ENCODE results near the gene ZFR2. TPM values are rescaled to one million over a fixed set of nuclear protein-coding genes. Genes with fewer than 3 reads are reported as not detected.

Gene ZFR2
- total and polyA plus RNA-seq, 10 of the 15 experiments (the other 5 are each of a cell fraction or from before 2014, with no cell fraction given), result 0.18 TPM; not detected in 9

GRCh38 chr19:3761382-3762129, 107.3 kb downstream of the ZFR2 start, which contains the start of gene APBA3 (continued):
- TF ChIP-seq MYC (IDR thresholded peaks at IDR 0.05; ENCODE audit: insufficient read depth, insufficient read length, insufficient replicate concordance, low read length, severe bottlenecking) (no peak), IRF4 (IDR thresholded peaks at IDR 0.05; ENCODE audit: low read depth, low read length) (no peak), POLR2A (IDR thresholded peaks at IDR 0.05; ENCODE audit: low read depth, low read length) (peak; percentile 96), MXI1 (IDR thresholded peaks at IDR 0.05; ENCODE audit: low read depth, low read length) (0 out of 2 replicates have a peak, but pooled peaks have one; percentile 41), LARP7 (IDR thresholded peaks at IDR 0.05) (peak; percentile 84), BACH1 (IDR thresholded peaks at IDR 0.05; ENCODE audit: borderline replicate concordance) (peak; percentile 49; the same call in 1 of the 2 replicates), ZNF24 (IDR thresholded peaks at IDR 0.05) (no peak; the same call in 1 of the 2 replicates), SUPT20H (IDR thresholded peaks at IDR 0.05; ENCODE audit: borderline replicate concordance, control insufficient read depth, low read depth, low read length) (no peak), STAT1 (conservative IDR thresholded peaks at IDR 0.05) (0 out of 2 replicates have a peak, but pooled peaks have one; percentile 37), CREM (IDR thresholded peaks at IDR 0.05; ENCODE audit: low read depth) (peak; percentile 54; the same call in 1 of the 2 replicates), ZSCAN29 (IDR thresholded peaks at IDR 0.05) (no peak), CBX3 (IDR thresholded peaks at IDR 0.05; ENCODE audit: borderline replicate concordance, low read depth) (no peak), RELA (IDR thresholded peaks at IDR 0.05; ENCODE audit: borderline replicate concordance, partially characterized antibody) (peak; percentile 94)
- TF ChIP-seq, protein P1, sequence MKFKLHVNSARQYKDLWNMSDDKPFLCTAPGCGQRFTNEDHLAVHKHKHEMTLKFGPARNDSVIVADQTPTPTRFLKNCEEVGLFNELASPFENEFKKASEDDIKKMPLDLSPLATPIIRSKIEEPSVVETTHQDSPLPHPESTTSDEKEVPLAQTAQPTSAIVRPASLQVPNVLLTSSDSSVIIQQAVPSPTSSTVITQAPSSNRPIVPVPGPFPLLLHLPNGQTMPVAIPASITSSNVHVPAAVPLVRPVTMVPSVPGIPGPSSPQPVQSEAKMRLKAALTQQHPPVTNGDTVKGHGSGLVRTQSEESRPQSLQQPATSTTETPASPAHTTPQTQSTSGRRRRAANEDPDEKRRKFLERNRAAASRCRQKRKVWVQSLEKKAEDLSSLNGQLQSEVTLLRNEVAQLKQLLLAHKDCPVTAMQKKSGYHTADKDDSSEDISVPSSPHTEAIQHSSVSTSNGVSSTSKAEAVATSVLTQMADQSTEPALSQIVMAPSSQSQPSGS (IDR thresholded peaks at IDR 0.05; ENCODE audit: low read length), result no peak
- TF ChIP-seq, protein P2, sequence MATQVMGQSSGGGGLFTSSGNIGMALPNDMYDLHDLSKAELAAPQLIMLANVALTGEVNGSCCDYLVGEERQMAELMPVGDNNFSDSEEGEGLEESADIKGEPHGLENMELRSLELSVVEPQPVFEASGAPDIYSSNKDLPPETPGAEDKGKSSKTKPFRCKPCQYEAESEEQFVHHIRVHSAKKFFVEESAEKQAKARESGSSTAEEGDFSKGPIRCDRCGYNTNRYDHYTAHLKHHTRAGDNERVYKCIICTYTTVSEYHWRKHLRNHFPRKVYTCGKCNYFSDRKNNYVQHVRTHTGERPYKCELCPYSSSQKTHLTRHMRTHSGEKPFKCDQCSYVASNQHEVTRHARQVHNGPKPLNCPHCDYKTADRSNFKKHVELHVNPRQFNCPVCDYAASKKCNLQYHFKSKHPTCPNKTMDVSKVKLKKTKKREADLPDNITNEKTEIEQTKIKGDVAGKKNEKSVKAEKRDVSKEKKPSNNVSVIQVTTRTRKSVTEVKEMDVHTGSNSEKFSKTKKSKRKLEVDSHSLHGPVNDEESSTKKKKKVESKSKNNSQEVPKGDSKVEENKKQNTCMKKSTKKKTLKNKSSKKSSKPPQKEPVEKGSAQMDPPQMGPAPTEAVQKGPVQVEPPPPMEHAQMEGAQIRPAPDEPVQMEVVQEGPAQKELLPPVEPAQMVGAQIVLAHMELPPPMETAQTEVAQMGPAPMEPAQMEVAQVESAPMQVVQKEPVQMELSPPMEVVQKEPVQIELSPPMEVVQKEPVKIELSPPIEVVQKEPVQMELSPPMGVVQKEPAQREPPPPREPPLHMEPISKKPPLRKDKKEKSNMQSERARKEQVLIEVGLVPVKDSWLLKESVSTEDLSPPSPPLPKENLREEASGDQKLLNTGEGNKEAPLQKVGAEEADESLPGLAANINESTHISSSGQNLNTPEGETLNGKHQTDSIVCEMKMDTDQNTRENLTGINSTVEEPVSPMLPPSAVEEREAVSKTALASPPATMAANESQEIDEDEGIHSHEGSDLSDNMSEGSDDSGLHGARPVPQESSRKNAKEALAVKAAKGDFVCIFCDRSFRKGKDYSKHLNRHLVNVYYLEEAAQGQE (IDR thresholded peaks at IDR 0.05; ENCODE audit: low read depth, low read length), result no peak
- TF ChIP-seq, protein P3, sequence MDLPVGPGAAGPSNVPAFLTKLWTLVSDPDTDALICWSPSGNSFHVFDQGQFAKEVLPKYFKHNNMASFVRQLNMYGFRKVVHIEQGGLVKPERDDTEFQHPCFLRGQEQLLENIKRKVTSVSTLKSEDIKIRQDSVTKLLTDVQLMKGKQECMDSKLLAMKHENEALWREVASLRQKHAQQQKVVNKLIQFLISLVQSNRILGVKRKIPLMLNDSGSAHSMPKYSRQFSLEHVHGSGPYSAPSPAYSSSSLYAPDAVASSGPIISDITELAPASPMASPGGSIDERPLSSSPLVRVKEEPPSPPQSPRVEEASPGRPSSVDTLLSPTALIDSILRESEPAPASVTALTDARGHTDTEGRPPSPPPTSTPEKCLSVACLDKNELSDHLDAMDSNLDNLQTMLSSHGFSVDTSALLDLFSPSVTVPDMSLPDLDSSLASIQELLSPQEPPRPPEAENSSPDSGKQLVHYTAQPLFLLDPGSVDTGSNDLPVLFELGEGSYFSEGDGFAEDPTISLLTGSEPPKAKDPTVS (IDR thresholded peaks at IDR 0.05; ENCODE audit: low read depth, low read length), result no peak
- TF ChIP-seq, protein P4, sequence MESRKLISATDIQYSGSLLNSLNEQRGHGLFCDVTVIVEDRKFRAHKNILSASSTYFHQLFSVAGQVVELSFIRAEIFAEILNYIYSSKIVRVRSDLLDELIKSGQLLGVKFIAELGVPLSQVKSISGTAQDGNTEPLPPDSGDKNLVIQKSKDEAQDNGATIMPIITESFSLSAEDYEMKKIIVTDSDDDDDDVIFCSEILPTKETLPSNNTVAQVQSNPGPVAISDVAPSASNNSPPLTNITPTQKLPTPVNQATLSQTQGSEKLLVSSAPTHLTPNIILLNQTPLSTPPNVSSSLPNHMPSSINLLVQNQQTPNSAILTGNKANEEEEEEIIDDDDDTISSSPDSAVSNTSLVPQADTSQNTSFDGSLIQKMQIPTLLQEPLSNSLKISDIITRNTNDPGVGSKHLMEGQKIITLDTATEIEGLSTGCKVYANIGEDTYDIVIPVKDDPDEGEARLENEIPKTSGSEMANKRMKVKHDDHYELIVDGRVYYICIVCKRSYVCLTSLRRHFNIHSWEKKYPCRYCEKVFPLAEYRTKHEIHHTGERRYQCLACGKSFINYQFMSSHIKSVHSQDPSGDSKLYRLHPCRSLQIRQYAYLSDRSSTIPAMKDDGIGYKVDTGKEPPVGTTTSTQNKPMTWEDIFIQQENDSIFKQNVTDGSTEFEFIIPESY (IDR thresholded peaks at IDR 0.05), result no peak
- TF ChIP-seq, protein P5, sequence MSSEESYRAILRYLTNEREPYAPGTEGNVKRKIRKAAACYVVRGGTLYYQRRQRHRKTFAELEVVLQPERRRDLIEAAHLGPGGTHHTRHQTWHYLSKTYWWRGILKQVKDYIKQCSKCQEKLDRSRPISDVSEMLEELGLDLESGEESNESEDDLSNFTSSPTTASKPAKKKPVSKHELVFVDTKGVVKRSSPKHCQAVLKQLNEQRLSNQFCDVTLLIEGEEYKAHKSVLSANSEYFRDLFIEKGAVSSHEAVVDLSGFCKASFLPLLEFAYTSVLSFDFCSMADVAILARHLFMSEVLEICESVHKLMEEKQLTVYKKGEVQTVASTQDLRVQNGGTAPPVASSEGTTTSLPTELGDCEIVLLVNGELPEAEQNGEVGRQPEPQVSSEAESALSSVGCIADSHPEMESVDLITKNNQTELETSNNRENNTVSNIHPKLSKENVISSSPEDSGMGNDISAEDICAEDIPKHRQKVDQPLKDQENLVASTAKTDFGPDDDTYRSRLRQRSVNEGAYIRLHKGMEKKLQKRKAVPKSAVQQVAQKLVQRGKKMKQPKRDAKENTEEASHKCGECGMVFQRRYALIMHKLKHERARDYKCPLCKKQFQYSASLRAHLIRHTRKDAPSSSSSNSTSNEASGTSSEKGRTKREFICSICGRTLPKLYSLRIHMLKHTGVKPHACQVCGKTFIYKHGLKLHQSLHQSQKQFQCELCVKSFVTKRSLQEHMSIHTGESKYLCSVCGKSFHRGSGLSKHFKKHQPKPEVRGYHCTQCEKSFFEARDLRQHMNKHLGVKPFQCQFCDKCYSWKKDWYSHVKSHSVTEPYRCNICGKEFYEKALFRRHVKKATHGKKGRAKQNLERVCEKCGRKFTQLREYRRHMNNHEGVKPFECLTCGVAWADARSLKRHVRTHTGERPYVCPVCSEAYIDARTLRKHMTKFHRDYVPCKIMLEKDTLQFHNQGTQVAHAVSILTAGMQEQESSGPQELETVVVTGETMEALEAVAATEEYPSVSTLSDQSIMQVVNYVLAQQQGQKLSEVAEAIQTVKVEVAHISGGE (CRISPR knock-in tag; IDR thresholded peaks at IDR 0.05), result peak; percentile 80
